CD4-positive, alpha-beta T cell treated with Interleukin-17A for 4 hours (primary cell): Measurements from ENCODE around the gene PLXNB2.

ENCODE experiments used
- DNase-seq: peaks from one replicate; pipeline ENCODE4 v3.0.0-alpha.2; 2020; ENCODE audit warnings: mixed read lengths

The PLXNB2 gene

DNA sequence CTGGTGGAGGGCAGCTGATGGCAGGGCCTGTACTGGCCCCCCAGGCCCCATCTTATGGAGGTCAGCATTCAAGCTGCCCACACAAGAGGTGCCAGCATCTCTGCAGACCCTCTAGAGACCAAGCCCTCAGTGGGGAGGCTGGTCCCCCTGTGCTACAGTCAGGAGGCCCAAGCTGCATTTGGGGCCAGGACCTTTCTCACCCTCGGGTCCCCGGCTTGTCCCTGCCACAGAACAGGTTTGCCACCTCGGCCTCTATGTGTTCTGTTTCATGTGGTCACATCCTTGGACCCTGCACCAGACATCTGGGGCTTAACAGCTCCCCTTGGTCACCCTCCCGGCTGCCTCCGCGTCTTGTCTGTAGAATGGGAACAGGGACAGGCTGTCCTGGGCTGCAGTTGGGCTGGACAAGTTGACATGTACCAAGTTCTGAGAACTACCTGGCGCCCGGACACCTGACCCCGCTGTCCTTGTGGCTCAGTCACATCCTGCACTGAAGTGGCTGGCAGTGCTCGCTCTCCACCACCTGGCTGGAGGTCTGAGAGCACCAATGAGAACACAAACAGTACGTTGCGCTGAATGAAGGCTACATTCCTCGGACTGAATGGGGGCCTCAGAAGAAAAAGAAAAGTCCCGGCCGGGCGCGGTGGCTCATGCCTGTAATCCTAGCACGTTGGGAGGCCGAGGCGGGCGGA lies 2.7 kb upstream of the PLXNB2 start:
- DNase-seq, result no peak

DNA sequence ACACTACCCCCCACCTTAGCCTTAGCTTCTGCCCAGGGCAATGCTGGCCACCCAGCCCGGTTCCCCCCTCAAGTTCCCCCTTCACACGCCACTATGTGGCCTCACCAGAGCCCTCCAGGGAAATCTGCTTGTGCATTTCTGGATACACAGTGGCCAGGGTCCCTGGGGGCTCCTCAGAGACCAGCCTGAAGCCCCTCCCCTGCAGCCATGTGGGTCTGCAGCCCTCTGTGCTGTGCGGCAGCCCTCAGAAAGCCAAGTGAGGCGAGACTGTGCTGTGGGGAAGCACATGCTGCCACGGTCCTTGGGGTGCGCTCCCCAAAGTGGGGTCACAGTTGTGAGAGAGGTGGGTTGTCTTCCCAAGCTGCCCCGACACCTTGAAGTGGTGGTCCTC lies 2.1 kb upstream of the PLXNB2 start:
- no peak for DNase-seq

DNA sequence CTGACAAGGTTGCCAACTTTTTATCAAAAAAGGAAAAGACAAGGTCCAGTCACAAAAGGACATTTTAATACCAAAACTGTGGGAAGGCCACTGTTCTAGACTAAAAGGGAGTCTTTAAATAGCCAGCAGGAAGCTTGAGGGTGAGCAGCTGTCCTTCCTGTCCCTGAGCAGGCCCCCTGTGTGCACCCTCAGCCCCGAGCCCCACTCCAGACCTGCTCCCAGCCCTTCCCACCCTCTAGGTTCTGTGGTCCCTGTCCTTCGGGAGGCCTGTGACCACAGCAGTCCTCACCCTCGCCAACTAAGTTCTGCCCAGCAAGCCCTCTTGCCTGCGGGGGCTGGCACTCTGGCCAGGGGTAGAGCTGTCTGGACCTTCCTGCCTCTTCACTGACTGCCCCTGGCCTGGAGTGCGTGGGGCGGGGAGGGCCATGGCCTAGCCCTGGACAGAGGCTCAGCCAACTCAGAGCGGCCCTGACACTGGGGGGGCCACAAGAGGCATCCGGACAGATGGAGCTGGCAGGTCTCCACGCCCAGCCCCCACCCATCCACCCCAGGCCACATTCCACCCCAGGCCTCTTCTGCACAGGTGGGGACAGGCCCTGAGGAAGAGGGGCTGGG lies 1.6 kb upstream of the PLXNB2 start:
- DNase-seq, result no peak

- no peak for DNase-seq
Measured at GRCh38 chr22:50308597-50308935, 1.1 kb upstream of the PLXNB2 start.

GRCh38 chr22:50307890-50308596 lies 597 bp upstream of the PLXNB2 start:
- DNase-seq, result no peak

DNA sequence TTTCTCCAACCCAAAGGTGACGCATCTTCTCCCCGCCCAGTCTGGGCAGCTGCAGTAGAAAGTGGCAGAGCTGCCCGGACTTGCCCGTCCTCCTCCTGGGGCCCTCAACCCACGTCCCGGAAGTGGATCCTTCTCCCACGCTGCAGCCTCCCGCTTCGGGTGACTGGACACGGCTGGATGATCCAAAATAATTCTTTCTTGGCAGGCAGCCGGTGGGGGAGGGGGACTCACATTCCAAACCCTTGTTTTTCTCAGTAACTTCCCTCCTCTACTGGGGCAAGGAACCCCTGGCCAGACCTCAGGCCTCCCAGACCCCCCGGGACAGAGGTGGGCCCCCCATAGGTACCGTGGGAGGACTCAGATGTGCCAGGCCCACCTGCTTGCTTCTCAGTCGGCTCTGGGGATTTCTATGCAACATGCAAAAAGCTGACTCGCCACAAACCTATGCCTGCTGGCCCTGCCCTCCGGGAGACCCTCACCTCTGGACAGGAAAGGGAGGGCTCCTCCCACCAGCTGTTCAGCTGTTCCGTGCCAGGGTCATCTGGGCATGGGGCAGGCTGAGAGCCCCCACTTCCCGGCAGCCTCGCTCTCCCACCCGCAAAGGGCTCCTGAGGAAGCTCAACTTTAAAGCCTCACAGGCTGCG lies 1.4 kb downstream of the PLXNB2 start:
- DNase-seq, result no peak

DNA sequence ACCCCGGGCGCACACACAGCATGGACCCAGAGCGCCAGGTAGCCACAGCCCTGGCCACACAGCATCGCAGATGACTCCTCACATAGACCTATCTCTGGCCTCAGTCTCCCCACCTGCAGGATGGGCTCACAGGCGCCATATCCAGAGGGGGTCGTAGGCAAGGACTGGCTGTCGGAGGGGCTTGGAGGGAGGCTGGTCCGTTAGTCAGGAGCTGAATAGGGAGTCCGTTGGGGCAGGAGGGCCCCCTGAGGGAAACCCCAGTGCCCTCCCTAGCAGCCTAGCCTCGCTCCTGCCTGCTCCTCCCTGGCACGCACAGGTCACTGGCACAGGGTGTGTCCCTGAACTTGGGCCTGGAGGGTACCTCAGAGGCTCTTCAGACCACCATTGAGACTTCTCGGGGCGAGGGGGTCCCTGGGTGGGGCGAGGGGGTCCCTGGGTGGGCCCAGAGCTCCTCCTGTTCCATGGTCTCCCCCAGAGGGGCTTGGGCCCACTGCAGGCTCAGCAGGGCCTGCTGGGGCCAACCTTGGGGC lies 2.0 kb downstream of the PLXNB2 start:
- DNase-seq, result no peak

DNA sequence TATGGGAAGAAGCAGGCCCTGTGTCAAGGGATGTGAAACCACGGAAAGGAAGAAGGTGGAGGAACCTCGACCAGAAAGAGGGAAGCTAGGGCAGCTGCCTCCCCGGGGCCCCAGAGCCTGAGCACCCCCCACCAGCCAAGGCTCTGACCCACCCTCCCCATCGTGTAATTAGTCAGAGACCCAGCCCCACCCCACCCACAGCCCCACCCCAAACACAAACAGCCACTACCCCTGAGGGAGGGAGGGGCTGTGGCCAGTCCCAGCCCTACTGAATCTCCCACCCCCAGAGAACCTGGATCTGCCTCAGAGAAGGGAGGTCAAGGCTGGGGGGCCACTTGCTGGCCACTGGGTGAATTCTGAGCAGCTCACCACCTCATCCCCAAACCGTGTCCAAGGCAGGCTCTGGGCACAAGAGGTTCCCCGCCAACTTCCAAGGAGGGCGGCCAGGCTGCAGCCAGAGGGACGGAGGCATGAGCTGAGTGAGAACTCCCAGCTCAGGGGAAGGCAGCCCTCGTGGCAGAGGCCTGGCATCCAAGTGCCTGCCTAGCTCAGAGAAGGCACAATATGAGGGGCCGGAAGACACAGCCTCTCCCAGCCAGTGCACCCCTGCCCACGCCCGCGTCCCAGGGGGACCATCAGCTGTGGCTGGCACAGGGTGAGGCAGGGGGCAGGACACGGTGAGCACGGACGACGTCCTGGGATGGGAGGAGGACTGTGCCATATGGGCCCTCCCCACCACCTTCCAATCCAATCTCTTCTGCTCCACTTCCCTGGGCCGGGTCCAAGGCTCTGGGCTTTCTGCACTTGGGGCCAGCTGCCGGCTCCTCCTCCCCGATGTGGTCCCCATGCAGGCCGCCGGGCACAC lies 2.7 kb downstream of the PLXNB2 start:
- no peak for DNase-seq

- no peak for DNase-seq
Measured at GRCh38 chr22:50303848-50304527, 3.5 kb downstream of the PLXNB2 start.

DNA sequence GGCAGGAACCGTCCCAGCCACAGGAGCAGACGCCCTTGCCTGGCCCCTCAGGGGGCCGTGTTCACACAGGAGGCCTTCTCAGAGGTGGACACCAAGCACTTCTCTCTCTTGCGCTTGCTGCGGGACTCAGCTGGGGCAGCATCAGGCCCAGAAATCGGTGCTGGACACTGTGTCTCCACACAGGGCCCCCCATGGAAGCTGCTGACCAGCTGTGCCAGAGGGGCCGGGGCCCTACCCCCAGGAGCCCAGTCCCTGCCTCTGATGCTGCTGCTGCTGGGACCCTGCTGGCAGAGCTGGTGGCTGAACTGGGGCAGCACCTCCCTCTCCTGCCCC lies 4.0 kb downstream of the PLXNB2 start:
- DNase-seq, result no peak

DNA sequence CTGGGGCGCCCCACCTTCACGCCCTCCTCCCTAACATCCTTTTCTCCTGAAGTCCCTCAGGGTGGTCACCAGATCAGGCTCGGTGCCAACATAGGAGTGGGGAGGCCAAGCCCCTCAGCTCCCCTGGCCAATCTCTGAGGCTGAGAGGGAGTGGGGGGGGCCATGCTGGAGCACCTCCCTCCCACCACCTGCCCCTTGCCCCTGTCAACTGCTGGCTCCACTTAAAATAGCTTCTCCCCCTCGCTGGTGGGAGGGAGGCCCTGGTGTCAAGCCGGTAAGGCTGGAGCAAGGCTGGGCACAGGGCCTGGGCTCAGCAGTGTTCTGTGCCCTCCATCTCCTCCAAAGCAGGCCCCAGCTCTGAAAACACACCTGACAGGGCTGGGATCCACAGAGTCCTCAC lies 4.9 kb downstream of the PLXNB2 start:
- no peak for DNase-seq

- no peak for DNase-seq
Measured at GRCh38 chr22:50302041-50302541, 5.4 kb downstream of the PLXNB2 start.

- DNase-seq, result no peak
Measured at GRCh38 chr22:50301581-50301991, 5.9 kb downstream of the PLXNB2 start.

GRCh38 chr22:50300620-50301257 lies 6.7 kb downstream of the PLXNB2 start:
- DNase-seq, result no peak

DNA sequence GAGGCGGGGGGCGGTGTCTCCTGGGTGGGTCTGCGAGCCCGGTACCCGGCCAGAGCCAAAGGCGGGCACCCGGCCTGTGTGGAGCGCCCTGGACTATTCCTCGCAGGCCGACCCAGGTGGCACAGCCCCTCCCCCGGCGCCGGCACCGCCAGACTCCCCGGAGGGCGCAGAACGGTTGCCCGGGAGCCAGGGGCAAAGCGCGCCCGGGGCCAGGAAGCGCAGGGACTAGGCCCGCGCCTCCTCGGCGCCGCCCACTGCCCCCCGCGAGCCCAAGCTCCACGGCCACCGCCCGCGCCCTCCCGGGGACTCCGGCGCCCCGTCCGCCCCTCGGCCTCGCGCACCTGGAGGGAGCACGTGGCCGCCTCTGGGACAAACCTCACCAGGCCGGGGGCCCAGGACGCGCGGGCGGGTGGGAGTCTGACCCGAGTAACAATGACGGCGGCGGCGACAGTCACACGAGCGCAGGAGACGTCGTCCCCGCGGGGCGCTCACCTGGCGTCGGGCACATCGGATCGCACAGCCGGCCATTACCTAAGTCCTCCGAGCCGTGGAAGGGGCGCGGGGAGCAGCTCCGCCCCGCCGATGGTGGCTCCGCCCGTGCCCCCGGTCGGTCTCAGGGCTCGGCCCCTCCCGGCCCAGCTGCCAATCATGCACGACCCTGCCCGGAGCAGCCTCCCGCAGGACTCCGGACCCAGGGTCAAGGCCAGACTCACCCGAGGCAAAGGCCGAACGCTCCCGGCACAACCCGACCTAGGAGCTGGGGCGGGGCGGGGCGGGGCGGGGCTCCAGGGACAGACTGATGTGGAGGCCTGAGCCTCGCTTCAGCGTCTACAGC lies 7.4 kb downstream of the PLXNB2 start:
- DNase-seq, result no peak

DNA sequence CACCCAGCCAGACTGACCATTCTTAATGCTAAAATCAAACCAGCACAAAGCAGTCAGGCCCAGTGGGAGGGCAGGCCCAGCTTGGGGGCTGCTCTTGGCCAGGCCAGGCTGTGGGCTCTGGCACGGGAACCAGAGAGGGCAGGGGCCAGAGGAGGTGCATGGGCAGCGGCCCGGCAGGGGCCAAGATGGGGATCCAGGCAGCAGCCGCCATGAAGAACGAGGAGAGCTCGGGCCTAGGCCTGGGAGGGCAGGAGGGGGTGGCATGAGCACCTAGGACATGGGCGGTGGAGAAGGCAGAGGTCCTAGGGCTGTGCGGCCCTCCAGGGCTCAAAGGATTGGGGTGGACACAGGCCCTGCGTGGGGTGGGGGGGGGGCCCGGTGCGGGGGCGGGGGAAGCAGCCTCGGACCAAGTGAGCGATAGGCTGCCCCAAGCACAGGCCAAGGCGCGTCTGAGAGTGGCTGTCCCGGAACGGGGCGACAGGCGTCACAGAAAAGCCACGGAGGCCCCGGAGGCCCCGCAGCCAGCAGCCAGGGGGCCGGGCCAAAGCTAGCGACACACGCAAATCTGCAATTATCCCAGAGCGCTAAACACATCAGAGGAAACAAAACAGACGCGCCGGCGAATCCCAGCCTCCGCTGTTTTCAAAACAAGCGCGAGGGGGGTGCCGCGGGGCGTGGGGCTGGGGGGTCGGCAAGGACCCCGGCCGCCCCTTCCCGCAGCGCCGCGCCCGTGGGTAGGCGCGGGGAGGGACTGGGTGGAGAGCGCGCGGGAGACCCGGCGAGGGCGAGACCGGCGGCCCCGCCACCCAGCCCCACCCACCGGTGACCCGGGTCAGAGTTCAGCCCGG lies 8.3 kb downstream of the PLXNB2 start:
- no peak for DNase-seq

GRCh38 chr22:50298266-50298637 lies 9.2 kb downstream of the PLXNB2 start:
- no peak for DNase-seq

GRCh38 chr22:50297510-50298265 lies 9.8 kb downstream of the PLXNB2 start:
- no peak for DNase-seq
